Measurements from ENCODE around the gene F2RL3. TPM values are rescaled to one million over a fixed set of nuclear protein-coding genes. Genes with fewer than 3 reads are reported as not detected.

The F2RL3 gene
- total RNA-seq, 1 experiment from 2014 or later, result not detected

DNA sequence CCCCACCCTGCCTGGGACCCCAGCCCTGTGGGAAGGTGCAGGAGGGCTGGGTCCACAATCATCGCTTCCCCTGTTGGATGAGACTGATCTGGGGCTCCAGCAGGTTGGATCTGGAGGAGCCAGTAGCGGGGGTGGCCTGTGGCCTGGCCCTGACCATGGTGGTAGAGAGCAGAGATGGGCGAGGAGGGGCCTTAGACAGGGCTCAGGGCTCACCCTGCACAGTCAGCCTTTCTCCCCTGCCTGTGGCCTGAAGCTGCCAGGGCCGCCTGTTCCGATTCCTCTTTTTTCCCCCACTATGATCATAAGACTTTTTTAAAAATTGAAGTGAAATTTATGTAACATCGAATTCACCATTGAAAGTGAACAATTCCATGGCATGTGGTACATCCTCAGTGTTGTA lies 41.4 kb upstream of the F2RL3 start:
- DNase-seq (ENCODE audit: low read depth, low spot score) (no peak), ATAC-seq (no peak)
- Histone ChIP-seq H3K4me3 (ENCODE audit: low read depth in 2 of 2, low read length in 2 of 2) (no peak overlapping the region), H3K4me1 (ENCODE audit: control insufficient read depth, insufficient read depth, low read length) (no peaks in the 10 kb centered on the region), H3K36me3 (ENCODE audit: control insufficient read depth, insufficient read depth, low read length) (peaks cover 2% of the 10 kb centered on the region), H3K9me3 (ENCODE audit: control insufficient read depth, insufficient read depth, low read depth, low read length) (no peaks in the 10 kb centered on the region), H3K27ac (ENCODE audit: low read length) (no peak overlapping the region), H3K27me3 (ENCODE audit: control insufficient read depth, insufficient read depth, low read length) (no peaks in the 10 kb centered on the region)
- POLR2A ChIA-PET, result no interaction called here
- TF ChIP-seq POLR2AphosphoS5 (IDR thresholded peaks at IDR 0.05; ENCODE audit: low read depth, low read length) (no peak), REST (IDR thresholded peaks at IDR 0.05; ENCODE audit: insufficient read depth in 1 of 2, low read depth in 2 of 2, low read length in 1 of 2) (no peak), SIN3A (IDR thresholded peaks at IDR 0.05; ENCODE audit: borderline replicate concordance, insufficient read depth, low read depth, low read length) (no peak), CTCF (IDR thresholded peaks at IDR 0.05) (no peak), TCF7L2 (IDR thresholded peaks at IDR 0.05; ENCODE audit: low read depth, low read length) (no peak)
- in situ Hi-C loops (cut with HindIII; ENCODE audit: low pct_unique_long_range_greater_than_20kb, low sequenced_read_pairs), result no loop called here
- BruUV-seq (replicated peaks), result no TSS peak
- CTCF ChIA-PET, result no interaction called here
- intact Hi-C loops (cut with micrococcal nuclease; ENCODE audit: unreplicated experiment), result no loop called here

- Histone ChIP-seq H3K27ac (ENCODE audit: low read length) (no peak overlapping the region), H3K4me1 (ENCODE audit: control insufficient read depth, insufficient read depth, low read length) (no peaks in the 10 kb centered on the region), H3K27me3 (ENCODE audit: control insufficient read depth, insufficient read depth, low read length) (no peaks in the 10 kb centered on the region), H3K9me3 (ENCODE audit: control insufficient read depth, insufficient read depth, low read depth, low read length) (no peaks in the 10 kb centered on the region), H3K4me3 (ENCODE audit: low read depth in 2 of 2, low read length in 2 of 2) (no peak overlapping the region), H3K36me3 (ENCODE audit: control insufficient read depth, insufficient read depth, low read length) (peaks cover 2% of the 10 kb centered on the region)
- POLR2A ChIA-PET, result no interaction called here
- DNase-seq (ENCODE audit: low read depth, low spot score), result peak; percentile 47
- in situ Hi-C loops (cut with HindIII; ENCODE audit: low pct_unique_long_range_greater_than_20kb, low sequenced_read_pairs), result no loop called here
- TF ChIP-seq POLR2AphosphoS5 (IDR thresholded peaks at IDR 0.05; ENCODE audit: low read depth, low read length) (no peak), REST (IDR thresholded peaks at IDR 0.05; ENCODE audit: insufficient read depth in 1 of 2, low read depth in 2 of 2, low read length in 1 of 2) (no peak)
- BruUV-seq (replicated peaks), result TSS peak; percentile 24
- intact Hi-C loops (cut with micrococcal nuclease; ENCODE audit: unreplicated experiment), result no loop called here
- CTCF ChIA-PET, result no interaction called here
- no peak for ATAC-seq
Observed at GRCh38 chr19:16849168-16849567, 39.6 kb upstream of the F2RL3 start.
